Small intestine (tissue), 7 donors: ENCODE data around the gene PCNX3. TPM values are rescaled to one million over a fixed set of nuclear protein-coding genes. Genes with fewer than 3 reads are reported as not detected.

Source experiments
- DNase-seq, 2 donors: peaks; one replicate each; pipeline versions ENCODE4 v3.0.0 to v3.0.0-alpha.2; 2013
- FAIRE-seq: peaks from 2 replicates; lab custom pipeline; 2012; peaks lifted over from hg19 to GRCh38; lab: Jason Lieb, UNC
- H3K27ac ChIP-seq, 3 donors: one replicate each; pipeline ENCODE4 v1.5.1; 2013; ENCODE audit warnings: low read length in 2 of 3, mild to moderate bottlenecking in 2 of 3, control low read depth in 1 of 3, inconsistent platforms in 1 of 3, low read depth in 1 of 3, moderate library complexity in 1 of 3
- H3K27me3 ChIP-seq, 3 donors: one replicate each; pipeline ENCODE4 v1.6.1; 2013; ENCODE audit warnings: low read length in 3 of 3, inconsistent platforms in 1 of 3; ENCODE audit not compliant: control insufficient read depth in 3 of 3, insufficient read depth in 3 of 3
- H3K36me3 ChIP-seq, 3 donors: one replicate each; pipeline ENCODE4 v1.6.1; 2013; ENCODE audit warnings: low read length in 3 of 3, inconsistent platforms in 1 of 3, low read depth in 1 of 3, mild to moderate bottlenecking in 1 of 3, moderate library complexity in 1 of 3; ENCODE audit not compliant: control insufficient read depth in 3 of 3, insufficient read depth in 2 of 3
- H3K4me1 ChIP-seq, 3 donors: one replicate each; pipeline ENCODE4 v1.6.1; 2013; ENCODE audit warnings: low read length in 2 of 3, inconsistent platforms in 1 of 3, low read depth in 1 of 3, mild to moderate bottlenecking in 1 of 3, moderate library complexity in 1 of 3; ENCODE audit not compliant: control insufficient read depth in 3 of 3, insufficient read depth in 2 of 3
- H3K4me3 ChIP-seq, 3 donors: one replicate each; pipeline ENCODE4 v1.5.1; 2013; ENCODE audit warnings: low read length in 3 of 3, control low read depth in 1 of 3, inconsistent platforms in 1 of 3, low read depth in 1 of 3, mild to moderate bottlenecking in 1 of 3, moderate library complexity in 1 of 3
- H3K9me3 ChIP-seq, 2 donors: one replicate each; pipeline ENCODE4 v1.6.1; 2013; ENCODE audit warnings: low read depth in 1 of 2, low read length in 1 of 2; ENCODE audit not compliant: control insufficient read depth in 2 of 2, insufficient read depth in 1 of 2
- WGBS, 3 donors: extraction: QIAGEN DNeasy Blood & Tissue Kit; methylation state at CpG; one replicate each; pipeline ENCODE4 v1.1.7; 2013; 5-methylcytosine and 5-hydroxymethylcytosine counted together
- polyA plus RNA-seq, 4 donors: library from polyadenylated mRNA; stranded (reverse) in 3 of 4; unstranded in 1 of 4; fragments of 200-250 nt in 3 of 4; fragments of 120-200 nt in 1 of 4; gene quantifications; one replicate each; pipeline versions ENCODE4 v1.2.1 to v1.2.3, GENCODE V29; 2013
- donor health status: healthy with polysubstance abuse.
- donor health status: control.
- donor health status: control.
- donor health status: Bipolar disorder and iron deficiency.
- donor health status: healthy.

Gene PCNX3
- polyA plus RNA-seq, 4 donors: 12.7 to 27.5 (median 22.1) TPM

DNA sequence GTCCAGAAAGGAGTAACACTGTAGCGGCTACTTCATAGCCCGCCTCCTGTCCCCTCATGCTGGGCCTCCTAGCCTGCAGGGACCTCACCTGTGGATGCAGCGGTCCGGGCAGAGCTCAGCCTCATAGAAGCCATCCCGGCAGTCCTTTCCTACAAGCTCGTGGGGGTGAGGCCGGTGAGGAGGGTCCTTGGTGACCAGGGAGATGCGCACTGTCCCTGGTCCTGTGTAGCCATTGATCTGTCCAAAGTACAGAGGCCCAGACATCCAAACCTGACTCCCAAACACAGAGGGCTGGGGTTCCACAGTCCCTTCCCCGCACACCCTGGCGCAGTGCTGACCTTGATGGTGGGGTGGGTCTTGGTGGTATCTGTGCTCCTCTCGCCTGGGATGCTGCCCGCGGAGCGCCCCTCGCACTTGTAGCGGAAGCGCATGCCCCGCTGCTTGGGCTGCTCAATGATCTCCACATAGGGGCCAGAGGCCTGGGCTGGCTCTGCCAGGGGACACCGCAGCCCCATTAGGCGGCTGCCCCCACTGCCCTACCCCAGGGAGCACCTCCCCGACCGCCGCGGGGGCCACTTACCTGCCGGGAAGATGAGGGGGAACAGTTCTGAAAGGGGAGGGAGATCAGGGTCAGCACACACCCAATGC lies 46.1 kb downstream of the PCNX3 start:
- Histone ChIP-seq H3K9me3 (no peaks in the 10 kb centered on the region), H3K36me3 (peaks cover 14 to 51% (median 19%) of the 10 kb centered on the region in 3 donors), H3K27ac (peak overlapping the region; percentile 52 to 99 (median 98)), H3K27me3 (no peaks in the 10 kb centered on the region), H3K4me3 (peak overlapping the region; percentile 79 to 95 (median 83)), H3K4me1 (peaks cover 2 to 10% (median 3%) of the 10 kb centered on the region in 3 donors)
- DNase-seq (no peak), FAIRE-seq (no peak)
- 29 to 53% (median 33%) methylated on average over 24 to 25 of the region's 25 CpGs for WGBS, 3 donors

DNA sequence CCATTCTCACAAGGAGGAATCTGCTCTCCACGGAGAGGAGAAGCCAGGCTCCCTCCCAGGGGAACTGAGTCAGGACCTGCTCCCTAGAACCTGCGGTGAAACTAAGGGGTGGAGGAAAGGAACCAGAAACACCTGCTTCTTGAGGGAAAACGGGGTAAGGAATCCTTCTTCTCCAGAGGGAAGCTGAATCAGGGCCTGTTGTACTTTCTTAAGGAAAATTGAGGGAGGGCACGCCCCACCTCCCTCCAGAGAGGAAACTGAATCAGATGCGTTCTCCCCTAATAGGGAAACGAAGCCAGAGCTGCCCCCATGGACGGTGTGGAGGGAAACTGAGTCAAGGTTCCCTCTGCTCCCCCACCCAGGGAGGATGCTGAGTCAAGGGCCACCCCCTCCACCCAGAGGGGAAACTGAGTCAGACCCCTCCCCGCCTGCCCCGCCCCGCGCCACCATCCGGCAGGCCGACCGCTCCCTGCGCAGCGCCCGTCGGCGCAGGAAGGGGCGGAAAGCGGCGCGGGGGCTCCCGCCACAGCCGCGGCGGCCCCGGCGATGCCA lies 46.7 kb downstream of the PCNX3 start:
- H3K4me1 ChIP-seq: peaks cover 2 to 10% (median 3%) of the 10 kb centered on the region in 3 donors
- H3K36me3 ChIP-seq: peaks cover 14 to 46% (median 17%) of the 10 kb centered on the region in 3 donors
- peak in 1 of 2 donors; percentile 46 for DNase-seq
- H3K4me3 ChIP-seq: peak overlapping the region; percentile 79 to 95 (median 83)
- 0 to 2% (median 1%) methylated on average over 10 to 29 of the region's 29 CpGs for WGBS, 3 donors
- no peak for FAIRE-seq
- peak overlapping the region; percentile 52 to 99 (median 98) for H3K27ac ChIP-seq
- H3K27me3 ChIP-seq: no peaks in the 10 kb centered on the region
- H3K9me3 ChIP-seq: no peaks in the 10 kb centered on the region

DNA sequence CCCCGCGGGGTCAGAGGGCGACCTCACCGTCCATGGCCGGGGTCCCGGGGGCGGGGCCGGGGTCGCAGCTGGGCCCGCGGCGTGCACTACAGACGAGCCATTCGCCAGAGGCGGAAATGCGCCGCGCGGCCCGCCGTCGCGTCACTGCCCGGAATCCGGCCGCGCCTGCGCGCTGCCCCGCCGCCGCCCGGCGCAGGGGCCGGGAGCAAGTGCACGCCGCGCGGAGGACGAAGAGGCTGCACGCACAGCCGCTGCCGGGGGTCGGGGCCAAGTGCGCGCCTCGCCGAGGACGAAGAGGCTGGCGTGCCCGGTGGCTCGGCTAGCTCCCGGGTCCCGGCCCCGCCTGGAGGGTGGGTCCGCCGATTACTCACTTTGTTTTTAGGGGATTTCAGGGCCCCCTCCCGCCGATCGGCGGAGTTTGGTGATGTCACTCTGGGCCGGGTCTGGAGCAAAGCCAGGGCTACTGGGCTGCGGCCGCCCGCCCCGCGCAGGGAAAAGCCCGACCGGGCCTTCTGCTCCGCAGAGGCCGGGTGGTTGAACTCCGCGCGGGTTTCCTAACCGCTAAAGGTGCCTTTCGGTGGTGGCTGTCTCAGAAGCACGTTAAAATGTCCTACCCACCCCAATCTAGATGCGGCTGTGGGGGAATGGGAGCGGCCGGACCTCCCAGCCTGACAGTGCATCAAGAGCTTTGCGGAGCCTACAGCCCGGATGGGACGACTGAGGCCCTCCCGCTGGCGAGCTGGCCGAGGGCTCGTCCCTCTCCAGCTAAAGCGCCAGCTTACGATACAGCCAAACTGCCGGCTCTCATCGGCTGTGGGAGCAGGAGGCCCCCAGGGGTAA lies 47.4 kb downstream of the PCNX3 start, which contains the start of gene RELA:
TSS of gene RELA (minus strand) at position 118 of the 840 bp plus-strand sequence. CDS start at position 34, 84 bp downstream.
- H3K36me3 ChIP-seq: peaks cover 13 to 39% (median 14%) of the 10 kb centered on the region in 3 donors
- DNase-seq (peak; percentile 88 to 96), FAIRE-seq (no peak)
- H3K27me3 ChIP-seq: no peaks in the 10 kb centered on the region
- H3K4me3 ChIP-seq: peak within 1 kb of the TSS; percentile 79 to 95 (median 91)
- no peaks in the 10 kb centered on the region for H3K9me3 ChIP-seq
- peak within 1 kb of the TSS; percentile 98 to 100 (median 99) for H3K27ac ChIP-seq
- WGBS, 3 donors: 0 to 1% (median 0%) methylated on average over 72 to 91 of the region's 91 CpGs
- peaks cover 2 to 10% (median 3%) of the 10 kb centered on the region in 3 donors for H3K4me1 ChIP-seq

DNA sequence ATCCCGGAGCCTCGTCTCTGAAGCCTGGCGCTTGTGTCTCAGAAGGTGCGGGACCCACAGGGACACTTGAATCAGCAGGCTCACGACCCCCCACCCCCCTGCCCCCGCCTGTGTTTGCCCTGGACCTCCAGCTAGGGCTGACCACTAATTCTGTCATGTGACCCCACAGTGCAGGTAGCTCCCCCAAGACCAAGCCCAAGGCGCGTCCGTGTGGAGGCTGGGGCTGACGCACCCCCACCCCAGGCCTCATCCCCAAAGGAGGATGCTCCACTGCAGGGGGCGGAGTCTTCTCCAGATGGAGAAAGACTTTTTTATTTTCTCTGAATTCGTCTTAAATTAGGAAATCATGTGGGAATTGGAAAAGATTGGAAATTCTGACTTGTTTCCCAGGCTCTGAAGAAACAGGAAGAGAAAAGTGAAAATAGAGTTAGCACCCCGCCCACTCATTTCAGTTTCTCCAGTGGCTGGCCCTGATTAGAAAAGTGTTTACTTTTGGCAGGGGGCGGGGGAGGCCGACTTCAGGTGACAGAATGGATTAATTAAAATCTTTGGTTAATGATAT lies 48.1 kb downstream of the PCNX3 start:
- peaks cover 2 to 10% (median 3%) of the 10 kb centered on the region in 3 donors for H3K4me1 ChIP-seq
- DNase-seq (peak in 1 of 2 donors; percentile 57), FAIRE-seq (no peak)
- peak overlapping the region; percentile 79 to 95 (median 91) for H3K4me3 ChIP-seq
- WGBS, 3 donors: 1% methylated on average over 15 of the region's 15 CpGs
- no peaks in the 10 kb centered on the region for H3K27me3 ChIP-seq
- H3K36me3 ChIP-seq: peaks cover 9 to 32% (median 10%) of the 10 kb centered on the region in 3 donors
- peak overlapping the region; percentile 98 to 100 (median 99) for H3K27ac ChIP-seq
- H3K9me3 ChIP-seq: no peaks in the 10 kb centered on the region

DNA sequence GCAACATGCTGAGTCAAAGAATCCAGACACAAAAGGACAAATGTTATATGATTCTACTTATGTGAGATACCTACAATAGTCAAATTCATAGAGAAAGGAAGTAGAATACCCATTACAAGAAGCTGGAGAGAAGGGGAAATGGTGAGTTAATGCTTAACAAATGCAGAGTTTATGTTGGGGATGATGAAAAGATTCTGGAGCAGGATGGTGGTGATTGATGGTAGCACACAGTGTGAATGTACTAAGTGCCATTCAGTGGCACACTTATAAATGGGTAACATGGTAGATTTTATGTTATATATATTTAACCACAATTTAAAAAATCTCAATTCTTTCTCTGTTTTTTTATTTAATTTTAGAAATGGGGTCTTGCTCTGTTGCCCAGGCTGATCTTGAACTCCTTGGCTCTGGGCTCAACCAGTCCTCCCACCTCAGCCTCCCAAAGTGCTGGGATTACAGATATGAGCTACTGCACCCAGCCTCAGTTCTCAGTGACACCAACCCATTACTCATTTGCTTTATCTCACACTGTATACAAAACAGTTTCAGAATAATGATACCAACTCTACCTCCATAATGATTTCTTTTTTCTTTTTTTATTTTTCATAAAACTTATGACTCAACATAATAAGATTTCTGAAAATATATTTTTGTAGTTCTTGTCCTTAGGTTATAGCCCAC lies 56.7 kb downstream of the PCNX3 start:
- no peaks in the 10 kb centered on the region for H3K27me3 ChIP-seq
- no peaks in the 10 kb centered on the region for H3K9me3 ChIP-seq
- H3K36me3 ChIP-seq: no peaks in the 10 kb centered on the region
- DNase-seq: no peak
- no peak overlapping the region for H3K4me3 ChIP-seq
- H3K27ac ChIP-seq: no peak overlapping the region
- peak; percentile 10 for FAIRE-seq
- no peaks in the 10 kb centered on the region for H3K4me1 ChIP-seq

DNA sequence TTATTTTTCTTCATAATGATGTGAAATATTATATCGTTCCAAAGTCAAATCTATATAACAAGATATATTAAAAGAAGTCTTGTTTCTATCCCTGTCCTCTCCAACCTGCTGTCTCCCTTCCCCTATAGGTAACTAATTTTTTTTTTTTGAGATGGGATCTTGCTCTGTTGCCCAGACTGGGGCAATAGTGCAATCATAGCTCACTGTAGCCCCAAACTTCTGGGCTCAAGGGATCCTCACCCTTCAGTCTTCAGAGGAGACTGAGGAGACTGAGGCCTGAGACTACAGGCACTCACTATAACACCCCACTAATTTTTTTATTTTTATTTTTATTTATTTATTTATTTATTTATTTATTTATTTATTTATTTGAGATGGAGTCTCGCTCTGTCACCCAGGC lies 57.4 kb downstream of the PCNX3 start:
- Histone ChIP-seq H3K9me3 (no peaks in the 10 kb centered on the region), H3K36me3 (no peaks in the 10 kb centered on the region), H3K4me3 (no peak overlapping the region), H3K27me3 (no peaks in the 10 kb centered on the region), H3K4me1 (no peaks in the 10 kb centered on the region), H3K27ac (no peak overlapping the region)
- FAIRE-seq (no peak), DNase-seq (no peak)
- 91 to 97% (median 97%) methylated on average over 1 to 2 of the region's 2 CpGs for WGBS, 3 donors

DNA sequence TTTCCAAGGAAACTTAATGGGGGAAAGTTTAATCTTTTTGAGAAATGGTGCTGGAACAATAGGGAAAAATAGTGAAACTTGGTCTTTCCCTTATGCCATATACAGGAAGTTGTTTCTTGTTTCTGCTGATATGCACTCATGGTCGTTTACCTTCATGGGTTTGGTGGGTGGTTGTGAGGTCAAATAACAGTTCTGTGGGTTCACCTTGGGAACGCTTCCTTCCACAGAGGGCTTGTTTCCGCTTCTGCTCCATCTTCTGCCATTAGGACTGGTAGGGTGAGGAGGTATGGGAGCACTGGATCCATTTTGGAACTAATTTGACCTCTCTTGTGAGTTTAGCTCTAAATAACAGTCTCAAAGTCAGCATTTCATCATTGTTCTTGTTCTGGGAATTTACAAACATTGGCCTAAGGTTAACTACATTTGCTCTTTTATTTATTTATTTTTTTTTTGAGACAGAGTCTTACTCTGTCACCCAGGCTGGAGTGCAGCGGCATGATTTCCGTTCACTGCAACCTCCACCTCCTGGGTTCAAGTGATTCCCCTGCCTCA lies 64.7 kb downstream of the PCNX3 start:
- H3K9me3 ChIP-seq: no peaks in the 10 kb centered on the region
- no peaks in the 10 kb centered on the region for H3K27me3 ChIP-seq
- no peak for FAIRE-seq
- no peak overlapping the region for H3K4me3 ChIP-seq
- H3K36me3 ChIP-seq: no peaks in the 10 kb centered on the region
- no peak for DNase-seq
- WGBS, 3 donors: 76 to 82% (median 76%) methylated on average over 5 of the region's 5 CpGs
- no peaks in the 10 kb centered on the region for H3K4me1 ChIP-seq
- no peak overlapping the region for H3K27ac ChIP-seq
